Subcutaneous abdominal adipose tissue (tissue), 5 donors: ENCODE data around the gene RAC3.
"Not testable (repeated sequence)": the region's sequence is repeated elsewhere in the genome, so short reads cannot be mapped to it uniquely, and the experiment has no call there.

Source experiments
- H3K27ac ChIP-seq: one replicate; pipeline ENCODE4 v1.7.0; 2013; ENCODE audit warnings: low read depth, mild to moderate bottlenecking, inconsistent platforms, low read length, moderate library complexity
- H3K27me3 ChIP-seq, 5 donors: one replicate each; pipeline ENCODE4 v1.7.0; 2013; ENCODE audit warnings: low read length in 5 of 5, inconsistent platforms in 1 of 5; ENCODE audit not compliant: control insufficient read depth in 5 of 5, insufficient read depth in 4 of 5
- H3K36me3 ChIP-seq, 5 donors: one replicate each; pipeline ENCODE4 v1.7.0; 2013; ENCODE audit warnings: low read length in 5 of 5; ENCODE audit not compliant: control insufficient read depth in 5 of 5, insufficient read depth in 5 of 5
- H3K4me1 ChIP-seq, 5 donors: one replicate each; pipeline ENCODE4 v1.7.0; 2013; ENCODE audit warnings: low read length in 5 of 5, mild to moderate bottlenecking in 3 of 5, moderate library complexity in 1 of 5; ENCODE audit not compliant: control insufficient read depth in 5 of 5, insufficient read depth in 5 of 5
- H3K4me3 ChIP-seq, 5 donors: one replicate each; pipeline ENCODE4 v1.7.0; 2013; ENCODE audit warnings: low read length in 5 of 5, low read depth in 1 of 5
- H3K9ac ChIP-seq, 5 donors: one replicate each; pipeline ENCODE4 v1.7.0; 2013; ENCODE audit warnings: low read length in 5 of 5, mild to moderate bottlenecking in 4 of 5, moderate library complexity in 3 of 5
- H3K9me3 ChIP-seq, 5 donors: one replicate each; pipeline ENCODE4 v1.7.0; 2013; ENCODE audit warnings: low read length in 5 of 5; ENCODE audit not compliant: control insufficient read depth in 5 of 5
- donor health status: healthy.
- donor health status: healthy.
- donor health status: healthy.
- donor health status: healthy.
- donor health status: healthy.

The RAC3 gene

GRCh38 chr17:82034371-82035011 is 3.0 kb downstream of the RAC3 start:
- no peaks in the 10 kb centered on the region for H3K9me3 ChIP-seq
- no peak overlapping the region for H3K9ac ChIP-seq
- H3K4me1 ChIP-seq = peaks cover 4 to 55% (median 47%) of the 10 kb centered on the region in 5 donors
- peaks cover 0 to 7% (median 0%) of the 10 kb centered on the region in 5 donors for H3K27me3 ChIP-seq
- H3K4me3 ChIP-seq = no peak overlapping the region
- H3K27ac ChIP-seq = no peak overlapping the region
- peaks cover 0 to 3% (median 0%) of the 10 kb centered on the region in 5 donors for H3K36me3 ChIP-seq

- H3K36me3 ChIP-seq = peaks cover 0 to 3% (median 0%) of the 10 kb centered on the region in 5 donors
- peaks cover 4 to 46% (median 41%) of the 10 kb centered on the region in 5 donors for H3K4me1 ChIP-seq
- no peak overlapping the region for H3K27ac ChIP-seq
- H3K27me3 ChIP-seq = peaks cover 0 to 7% (median 0%) of the 10 kb centered on the region in 5 donors
- H3K9me3 ChIP-seq = no peaks in the 10 kb centered on the region
- H3K9ac ChIP-seq = peak overlapping the region in 1 of 5 donors; percentile 41
- H3K4me3 ChIP-seq = no peak overlapping the region
Observed at GRCh38 chr17:82035488-82035887, 4.0 kb downstream of the RAC3 start.

- no peaks in the 10 kb centered on the region for H3K9me3 ChIP-seq
- H3K36me3 ChIP-seq = peaks cover 0 to 3% (median 0%) of the 10 kb centered on the region in 5 donors
- peak overlapping the region in 4 of 5 donors; percentile 45 to 70 (median 66) for H3K4me3 ChIP-seq
- H3K9ac ChIP-seq = peak overlapping the region in 3 of 5 donors; percentile 70 to 91 (median 73)
- peaks cover 4 to 40% (median 34%) of the 10 kb centered on the region in 5 donors for H3K4me1 ChIP-seq
- H3K27ac ChIP-seq = no peak overlapping the region
- peaks cover 0 to 7% (median 0%) of the 10 kb centered on the region in 5 donors for H3K27me3 ChIP-seq
Observed at GRCh38 chr17:82035956-82036633, 4.6 kb downstream of the RAC3 start.

- peak overlapping the region in 4 of 5 donors; percentile 70 to 91 (median 78) for H3K9ac ChIP-seq
- H3K36me3 ChIP-seq = peaks cover 0 to 3% (median 0%) of the 10 kb centered on the region in 5 donors
- H3K27ac ChIP-seq = peak overlapping the region; percentile 57
- H3K4me3 ChIP-seq = peak overlapping the region; percentile 45 to 70 (median 67)
- no peaks in the 10 kb centered on the region for H3K9me3 ChIP-seq
- peaks cover 4 to 39% (median 32%) of the 10 kb centered on the region in 5 donors for H3K4me1 ChIP-seq
- peaks cover 0 to 7% (median 0%) of the 10 kb centered on the region in 5 donors for H3K27me3 ChIP-seq
Observed at GRCh38 chr17:82036634-82037091, 5.2 kb downstream of the RAC3 start.

- H3K27me3 ChIP-seq = peaks cover 0 to 3% (median 0%) of the 10 kb centered on the region in 5 donors
- peak within 1 kb of the TSS; percentile 62 to 70 (median 67) for H3K4me3 ChIP-seq
- peaks cover 4 to 34% (median 27%) of the 10 kb centered on the region in 5 donors for H3K4me1 ChIP-seq
- H3K36me3 ChIP-seq = peaks cover 0 to 3% (median 0%) of the 10 kb centered on the region in 5 donors
- no peaks in the 10 kb centered on the region for H3K9me3 ChIP-seq
- H3K9ac ChIP-seq = peak within 1 kb of the TSS in 4 of 5 donors; percentile 70 to 91 (median 78)
- peak within 1 kb of the TSS; percentile 57 for H3K27ac ChIP-seq
Observed at GRCh38 chr17:82037092-82037888, 5.8 kb downstream of the RAC3 start, which contains the start of gene DCXR. Gene DCXR, minus strand, starts transcription at chr17:82037697. Its CDS starts 15 bp downstream, at chr17:82037682.

- Histone ChIP-seq H3K36me3 (peaks cover 0 to 3% (median 0%) of the 10 kb centered on the region in 5 donors), H3K9me3 (no peaks in the 10 kb centered on the region), H3K27me3 (no peaks in the 10 kb centered on the region), H3K4me3 (peak overlapping the region; percentile 53 to 69 (median 65)), H3K4me1 (peaks cover 4 to 29% (median 24%) of the 10 kb centered on the region in 5 donors), H3K9ac (peak overlapping the region in 2 of 5 donors; percentile 14 to 48), H3K27ac (peak overlapping the region; percentile 40)
Observed at GRCh38 chr17:82037889-82038195, 6.4 kb downstream of the RAC3 start.

- not testable (repeated sequence) for H3K36me3 ChIP-seq, H3K9me3 ChIP-seq, H3K4me3 ChIP-seq, H3K9ac ChIP-seq, H3K27ac ChIP-seq, H3K27me3 ChIP-seq
- H3K4me1 ChIP-seq = peaks cover 4 to 29% (median 24%) of the 10 kb centered on the region in 5 donors
Observed at GRCh38 chr17:82038796-82039409, 7.4 kb downstream of the RAC3 start.

- no peaks in the 10 kb centered on the region for H3K27me3 ChIP-seq
- peaks cover 4 to 27% (median 20%) of the 10 kb centered on the region in 5 donors for H3K4me1 ChIP-seq
- H3K36me3 ChIP-seq = peaks cover 0 to 3% (median 0%) of the 10 kb centered on the region in 5 donors
- H3K9ac ChIP-seq = no peak overlapping the region
- H3K4me3 ChIP-seq = no peak overlapping the region
- H3K9me3 ChIP-seq = no peaks in the 10 kb centered on the region
- no peak overlapping the region for H3K27ac ChIP-seq
Observed at GRCh38 chr17:82039695-82040299, 8.3 kb downstream of the RAC3 start.

- Histone ChIP-seq H3K4me1 (peaks cover 4 to 19% (median 12%) of the 10 kb centered on the region in 5 donors), H3K36me3 (no peaks in the 10 kb centered on the region), H3K27me3 (no peaks in the 10 kb centered on the region), H3K4me3 (no peak overlapping the region), H3K27ac (no peak overlapping the region), H3K9me3 (no peaks in the 10 kb centered on the region), H3K9ac (no peak overlapping the region)
Observed at GRCh38 chr17:82041144-82041814, 9.8 kb downstream of the RAC3 start.
